ENCODE results near the gene RMDN3.

DNA sequence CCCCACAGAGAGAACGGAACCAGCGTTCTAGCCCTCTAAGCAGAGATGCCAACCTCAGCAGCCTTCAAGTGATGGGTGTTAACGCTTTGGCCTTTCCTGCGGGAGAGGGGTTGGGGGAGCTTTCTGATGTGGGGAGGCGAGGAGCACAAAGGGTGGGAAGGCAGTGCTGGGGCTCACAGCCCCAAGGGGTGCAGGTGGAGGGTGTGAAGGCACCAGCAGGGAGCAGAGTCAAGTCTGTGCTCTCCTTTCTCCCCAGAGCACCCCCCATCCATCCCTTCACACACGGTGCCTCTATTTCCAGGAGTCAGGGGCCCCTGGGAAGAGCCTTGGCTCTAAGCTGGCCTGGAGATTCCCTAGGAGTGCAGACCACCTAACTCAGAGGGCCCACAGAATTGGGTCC, 18.8 kb upstream of the RMDN3 start:
- TF ChIP-seq, protein P1, sequence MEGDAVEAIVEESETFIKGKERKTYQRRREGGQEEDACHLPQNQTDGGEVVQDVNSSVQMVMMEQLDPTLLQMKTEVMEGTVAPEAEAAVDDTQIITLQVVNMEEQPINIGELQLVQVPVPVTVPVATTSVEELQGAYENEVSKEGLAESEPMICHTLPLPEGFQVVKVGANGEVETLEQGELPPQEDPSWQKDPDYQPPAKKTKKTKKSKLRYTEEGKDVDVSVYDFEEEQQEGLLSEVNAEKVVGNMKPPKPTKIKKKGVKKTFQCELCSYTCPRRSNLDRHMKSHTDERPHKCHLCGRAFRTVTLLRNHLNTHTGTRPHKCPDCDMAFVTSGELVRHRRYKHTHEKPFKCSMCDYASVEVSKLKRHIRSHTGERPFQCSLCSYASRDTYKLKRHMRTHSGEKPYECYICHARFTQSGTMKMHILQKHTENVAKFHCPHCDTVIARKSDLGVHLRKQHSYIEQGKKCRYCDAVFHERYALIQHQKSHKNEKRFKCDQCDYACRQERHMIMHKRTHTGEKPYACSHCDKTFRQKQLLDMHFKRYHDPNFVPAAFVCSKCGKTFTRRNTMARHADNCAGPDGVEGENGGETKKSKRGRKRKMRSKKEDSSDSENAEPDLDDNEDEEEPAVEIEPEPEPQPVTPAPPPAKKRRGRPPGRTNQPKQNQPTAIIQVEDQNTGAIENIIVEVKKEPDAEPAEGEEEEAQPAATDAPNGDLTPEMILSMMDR (conservative IDR thresholded peaks at IDR 0.05), result no peak
- TF ChIP-seq EZH2 (IDR thresholded peaks at IDR 0.05; ENCODE audit: low read depth), result no peak

Measured in PC-9 (cell line).